Activated T-cell treated with anti-CD3 and anti-CD28 coated beads for 1 hour (primary cell): Measurements from ENCODE around the gene FAM171A1.
A peak's percentile ranks its signal among the peaks of the same experiment; 100 is the strongest.

Experiments
- DNase-seq: peaks from one replicate; pipeline ENCODE4 v3.0.0-alpha.2; 2020; ENCODE audit warnings: low read depth

FAM171A1 gene

DNA sequence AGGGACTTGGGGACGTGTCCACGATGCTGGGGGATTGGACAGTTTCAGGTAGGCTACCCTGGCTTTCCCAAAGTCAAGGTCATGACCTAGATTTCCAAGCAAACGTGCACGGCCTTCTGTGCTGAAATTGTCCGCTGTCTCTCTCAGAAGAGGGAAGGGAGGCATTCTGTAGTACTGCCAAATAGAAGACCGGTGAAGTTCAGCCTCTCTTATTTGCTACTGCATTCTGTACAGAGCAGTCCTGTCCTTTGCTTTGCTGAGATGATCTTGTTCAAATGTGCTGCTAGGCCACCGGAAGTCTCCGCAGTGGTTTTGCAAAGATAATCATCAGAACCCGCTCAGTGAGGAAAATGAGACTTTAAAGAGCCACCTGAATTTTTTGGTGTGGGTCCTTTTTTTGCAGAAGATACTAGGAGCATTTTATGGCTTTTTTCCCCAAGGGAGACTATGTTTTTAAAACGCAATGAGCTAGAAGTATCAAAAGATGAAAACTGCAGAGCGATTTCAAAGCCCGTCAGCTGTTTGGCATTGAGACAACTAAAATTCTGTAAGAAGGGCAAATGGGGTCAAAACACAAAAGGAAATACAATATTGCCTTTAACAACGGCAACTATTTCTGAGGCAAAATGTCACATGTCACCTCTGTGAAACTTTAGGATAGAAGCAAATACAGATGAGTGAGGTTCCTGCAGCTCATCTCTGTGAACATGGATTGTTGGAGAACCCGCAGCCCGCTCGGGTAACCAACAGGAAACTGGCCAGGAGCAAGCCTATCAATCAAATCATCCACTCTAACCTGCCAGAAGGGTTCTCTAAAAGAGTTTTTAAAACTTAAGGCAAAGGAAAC is 201.3 kb downstream of the FAM171A1 start:
- peak; percentile 33 for DNase-seq

DNA sequence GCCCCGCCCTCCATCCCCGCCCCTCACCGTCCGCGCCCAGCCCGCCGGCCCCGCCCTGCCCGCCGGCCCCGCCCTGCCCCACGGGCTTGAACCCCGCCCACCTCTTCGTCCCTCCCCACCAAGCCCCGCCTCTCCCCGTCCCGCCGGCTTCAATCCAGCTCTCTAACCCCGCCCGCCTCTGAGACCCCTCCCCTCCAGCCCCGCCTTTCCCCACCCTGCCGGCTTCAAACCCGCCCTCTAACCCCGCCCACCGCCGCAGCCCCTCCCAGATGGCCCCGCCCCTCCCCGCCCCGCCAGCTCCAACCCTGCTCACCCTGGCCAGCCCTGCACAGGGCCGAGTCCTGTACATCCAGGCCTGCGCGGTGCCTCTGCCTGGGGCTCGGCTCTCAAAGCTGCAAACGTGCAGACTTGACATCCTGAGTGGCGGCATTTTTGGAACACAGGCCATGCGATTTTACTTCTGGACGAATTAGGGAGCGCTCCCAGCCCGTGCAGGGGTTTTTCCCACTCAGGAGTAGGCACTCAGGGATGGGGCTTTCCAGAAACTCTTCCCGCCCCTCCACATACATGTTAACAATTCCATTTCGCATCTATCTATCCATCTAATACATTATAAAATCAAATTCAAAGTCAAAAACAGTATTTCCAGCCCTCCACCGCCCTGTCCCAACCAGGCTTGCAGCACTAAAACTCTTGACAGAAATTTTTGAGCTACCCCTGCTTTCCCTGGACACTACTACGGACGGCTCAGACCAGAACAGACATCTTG is 202.1 kb downstream of the FAM171A1 start:
- DNase-seq = peak; percentile 97

DNA sequence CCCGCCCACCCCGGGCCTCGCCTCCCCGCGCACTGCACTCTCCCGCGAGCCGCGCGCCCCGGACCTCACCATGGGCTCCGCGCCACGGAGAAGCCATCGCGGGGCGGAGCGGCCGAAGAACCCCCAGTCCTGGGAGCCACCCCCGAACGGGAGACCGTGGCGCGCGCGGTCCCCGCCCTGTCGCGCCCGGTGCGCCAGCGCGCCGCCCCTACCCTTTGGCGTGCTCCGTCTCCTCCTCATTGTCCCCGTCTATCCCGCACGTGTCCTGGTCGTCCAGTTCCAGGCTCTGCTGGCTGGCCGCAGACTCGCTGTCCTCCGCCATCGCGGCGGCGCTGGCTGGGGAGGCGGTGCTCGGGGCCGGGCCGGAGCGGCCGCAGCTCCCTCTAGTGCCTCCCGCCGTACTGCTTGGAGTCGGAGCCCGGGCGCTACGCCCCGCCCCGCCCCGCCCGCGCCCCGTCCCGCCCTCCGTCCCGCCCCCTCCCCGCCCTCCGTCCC is 202.8 kb downstream of the FAM171A1 start, which contains the start of gene NMT2:
TSS of gene NMT2 (minus strand) at position 403 of the 495 bp plus-strand sequence. CDS start at position 322, 81 bp downstream.
- DNase-seq = no peak

DNA sequence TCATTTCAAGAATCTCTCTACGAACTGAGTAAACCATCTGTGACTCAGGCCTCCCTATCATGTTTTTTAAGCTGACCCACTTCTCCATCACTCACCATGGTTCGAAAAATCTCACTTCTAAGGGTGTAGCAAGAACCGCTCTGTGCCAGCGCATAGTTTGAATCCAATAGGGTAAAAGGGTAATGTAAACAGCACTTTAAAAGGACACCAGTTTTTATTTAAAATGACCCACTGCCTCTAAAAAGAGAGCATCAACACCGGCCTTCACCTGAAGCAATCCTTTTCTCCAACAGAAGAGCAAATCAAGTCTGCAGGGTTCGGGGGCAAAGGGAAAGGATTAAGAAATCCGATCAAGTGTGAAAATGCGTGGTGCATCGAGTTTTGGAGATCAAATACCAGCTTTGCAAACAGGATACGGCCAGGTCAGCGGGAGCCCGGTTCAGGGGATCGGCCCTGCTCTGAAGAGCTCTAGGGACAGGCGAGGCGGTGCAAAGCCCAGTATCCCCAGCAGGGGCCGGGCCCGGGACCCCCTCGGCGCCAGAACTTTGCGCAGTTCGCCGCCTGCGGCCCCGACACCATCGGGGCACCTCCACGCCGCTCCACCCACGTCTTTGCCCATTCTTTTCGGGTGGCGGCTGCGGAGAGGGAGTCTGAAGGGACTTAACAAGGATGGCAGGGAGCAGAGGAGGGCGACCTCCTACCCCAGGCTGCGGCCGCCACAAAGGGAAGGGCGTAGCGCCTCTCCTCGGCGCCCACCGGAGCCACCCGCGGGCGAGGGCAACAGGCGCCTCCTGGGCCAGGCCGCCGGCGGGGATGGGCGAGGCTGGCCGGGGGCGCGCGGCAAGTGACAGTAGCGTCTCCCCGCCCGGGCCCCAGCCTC is 203.4 kb downstream of the FAM171A1 start:
- peak; percentile 28 for DNase-seq

DNA sequence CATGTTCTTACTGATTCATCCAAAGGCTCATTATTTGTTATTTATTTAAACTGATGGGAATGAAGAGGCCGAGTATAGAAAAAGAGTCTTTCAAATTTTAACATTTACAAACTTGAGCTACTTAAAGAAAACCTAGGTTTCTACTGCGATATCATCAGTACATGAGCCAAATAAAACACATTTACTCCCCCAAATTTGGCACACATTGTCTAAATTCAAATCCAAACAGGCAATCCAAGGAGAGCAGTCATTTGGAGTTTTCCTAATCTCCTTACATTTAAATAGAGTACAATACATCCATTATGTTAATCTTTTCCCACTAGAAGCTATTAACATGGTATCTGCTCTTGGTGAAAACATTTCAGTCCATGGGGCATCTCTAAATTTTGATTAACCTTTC is 204.8 kb downstream of the FAM171A1 start:
- no peak for DNase-seq

DNA sequence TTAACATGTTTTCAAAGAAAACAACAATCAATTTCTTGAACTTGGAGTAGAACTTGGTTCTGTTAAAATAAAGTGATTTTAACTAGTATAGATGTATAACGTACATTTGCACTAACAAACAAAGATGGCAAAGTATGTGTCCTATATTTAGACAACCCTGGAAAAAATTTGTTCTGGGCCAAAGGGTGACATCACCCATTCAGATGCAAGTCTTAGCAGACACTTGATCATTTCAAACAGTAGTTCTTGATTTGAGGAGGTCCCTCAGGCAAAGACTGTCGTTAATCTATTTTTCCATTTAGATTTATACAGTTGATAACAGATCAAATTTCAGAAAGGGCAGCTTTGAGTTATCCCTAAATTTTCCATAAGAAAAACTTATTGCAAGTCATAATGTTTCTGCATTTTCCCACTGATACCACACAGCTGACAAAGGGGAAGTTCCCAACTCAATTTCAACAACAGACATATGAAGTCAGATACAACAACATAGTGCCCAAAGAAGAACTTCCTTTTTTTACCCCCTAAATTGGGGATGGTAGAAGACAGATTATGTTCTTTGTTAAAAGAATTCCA is 207.7 kb downstream of the FAM171A1 start:
- no peak for DNase-seq
